Measurements from ENCODE around the gene FSHB.
A peak's percentile ranks its signal among the peaks of the same experiment; 100 is the strongest.
"Not testable (repeated sequence)": the region's sequence is repeated elsewhere in the genome, so short reads cannot be mapped to it uniquely, and the experiment has no call there.

FSHB gene

DNA sequence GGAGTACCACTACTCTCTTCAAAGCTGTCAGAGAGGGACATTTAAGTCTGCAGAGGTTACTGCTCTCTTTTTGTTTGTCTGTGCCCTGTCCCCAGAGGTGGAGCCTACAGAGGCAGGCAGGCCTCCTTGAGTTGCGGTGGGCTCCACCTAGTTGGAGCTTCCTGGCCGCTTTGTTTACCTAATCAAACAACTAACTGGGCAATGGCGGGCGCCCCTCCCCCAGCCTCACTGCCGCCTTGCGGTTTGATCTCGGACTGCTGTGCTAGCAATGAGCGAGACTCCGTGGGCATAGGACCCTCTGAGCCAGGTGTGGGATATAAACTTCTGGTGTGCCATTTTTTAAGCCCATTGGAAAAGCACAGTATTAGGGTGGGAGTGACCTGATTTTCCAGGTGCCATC lies 37.8 kb downstream of the FSHB start:
- DNase-seq (ENCODE audit: low spot score): not testable (repeated sequence)

DNA sequence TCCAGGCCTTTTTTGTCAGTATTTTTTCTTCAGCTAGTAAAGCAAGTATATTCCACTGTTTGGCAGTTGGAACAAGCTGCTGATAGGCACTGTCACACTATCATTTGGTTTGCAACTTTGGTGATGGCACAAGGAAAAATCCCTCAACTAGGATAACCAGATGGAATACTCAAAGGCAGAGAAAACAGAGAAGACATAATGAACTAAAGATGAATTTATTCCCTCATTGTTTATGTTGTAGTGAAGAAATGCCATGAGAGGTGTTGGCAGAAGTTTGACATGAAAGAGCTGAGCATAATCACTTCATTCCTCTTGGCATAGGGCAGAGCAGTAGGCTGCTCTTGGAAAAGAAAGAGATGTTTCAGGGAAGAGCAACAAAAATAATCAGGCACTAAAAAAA lies 39.9 kb downstream of the FSHB start:
- DNase-seq (ENCODE audit: low spot score): no peak

DNA sequence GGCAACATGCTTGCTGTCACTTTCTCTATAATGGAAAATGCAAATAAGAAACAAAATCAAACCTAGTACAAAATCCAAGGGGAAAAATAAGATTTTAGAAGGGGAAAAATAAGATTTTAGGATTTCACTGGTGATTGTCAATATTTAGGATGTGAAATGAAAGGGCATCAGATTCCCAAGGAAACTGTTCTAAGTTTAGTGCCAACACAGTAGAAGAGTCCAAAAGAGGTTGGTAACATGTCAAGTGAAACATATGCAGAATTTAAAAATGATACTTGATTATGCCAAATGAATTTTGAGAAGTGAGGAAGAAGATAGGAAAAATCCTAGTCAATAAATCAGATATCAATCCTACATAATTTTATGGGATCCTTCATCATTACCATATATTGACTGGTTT lies 46.4 kb downstream of the FSHB start:
- DNase-seq (ENCODE audit: low spot score): no peak

DNA sequence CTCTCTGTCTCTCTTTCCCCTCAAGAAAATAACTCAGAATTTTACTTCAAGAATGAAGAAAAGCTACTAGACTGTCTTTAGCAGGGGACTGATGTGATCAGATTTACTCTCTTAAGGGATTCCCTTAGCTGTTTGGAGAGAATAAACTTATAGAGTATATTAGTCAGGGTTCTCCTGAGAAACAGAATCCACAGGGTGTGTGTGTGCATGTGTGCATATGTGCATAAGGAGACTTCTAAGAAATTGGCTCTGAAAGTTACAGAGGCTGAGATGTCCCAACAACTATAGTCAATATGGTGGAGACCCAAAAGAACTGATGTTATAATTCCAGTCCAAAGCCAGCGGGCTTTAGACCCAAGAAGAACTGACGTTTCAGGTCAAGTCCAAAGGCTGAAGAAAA lies 49.0 kb downstream of the FSHB start:
- DNase-seq (ENCODE audit: low spot score): no peak

DNA sequence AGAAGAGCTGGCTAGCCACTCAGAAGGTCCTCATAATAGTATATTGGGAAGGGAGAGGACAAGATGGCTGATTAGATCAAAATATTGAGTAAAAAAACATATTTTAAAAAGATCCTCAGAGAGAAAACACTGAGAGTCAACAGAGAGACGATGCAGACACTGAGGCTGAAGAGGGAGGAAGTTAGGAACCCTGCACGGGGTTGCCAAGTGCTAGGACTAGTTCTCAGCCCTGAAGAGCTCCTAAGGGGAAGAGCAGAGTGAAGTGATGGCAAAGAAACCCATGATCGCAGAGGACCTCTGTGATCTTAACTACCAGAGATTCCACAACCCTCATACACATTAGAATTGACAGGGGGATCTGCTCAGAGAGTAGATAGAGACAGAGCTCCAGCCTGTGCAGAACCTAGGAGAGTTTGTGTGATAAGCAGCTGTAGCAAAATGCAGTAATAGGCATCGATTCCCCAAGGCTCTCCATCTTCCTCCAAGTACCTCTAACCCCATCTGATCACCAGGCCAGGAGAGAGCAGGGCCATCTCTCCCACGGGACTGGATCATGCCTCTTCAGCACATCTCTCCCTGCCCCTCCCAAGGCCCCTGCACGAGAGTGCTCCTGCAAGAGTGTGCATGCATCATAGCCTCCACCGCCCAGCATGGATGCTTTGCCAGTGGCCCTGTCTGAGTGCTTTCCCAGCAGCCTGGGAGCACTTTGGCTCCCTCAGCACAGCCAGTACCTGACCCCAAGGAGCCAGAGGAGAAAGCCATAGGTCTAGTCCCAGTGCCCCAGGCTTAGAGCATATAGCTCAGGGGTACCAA lies 50.9 kb downstream of the FSHB start:
- DNase-seq (ENCODE audit: low spot score): no peak

DNA sequence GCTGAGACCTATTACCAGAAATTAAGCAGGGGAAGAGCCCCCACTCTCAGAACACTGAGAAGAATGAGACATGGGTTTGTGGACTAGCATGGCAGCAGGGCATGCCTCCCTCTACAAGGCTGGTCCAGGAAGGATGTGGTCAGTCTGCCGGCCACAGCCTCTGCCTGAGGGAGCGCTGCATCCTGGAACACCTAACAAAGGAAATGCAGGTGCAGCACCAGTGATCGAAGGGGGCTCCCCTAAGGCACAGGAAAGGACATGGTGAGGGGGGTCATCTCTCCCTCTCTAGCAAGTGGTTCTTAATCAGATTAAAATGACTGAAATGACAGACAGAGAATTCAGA lies 51.4 kb downstream of the FSHB start:
- DNase-seq (ENCODE audit: low spot score): peak; percentile 7
